HG02763 (cell line): ENCODE data around the gene XBP1.
"Not testable (repeated sequence)": the region's sequence is repeated elsewhere in the genome, so short reads cannot be mapped to it uniquely, and the experiment has no call there.

Experiments
- ATAC-seq: cut with Tn5 transposase; IDR thresholded peaks from one replicate; pipeline ENCODE4 v1.9.1; 2021; ENCODE audit warnings: mild to moderate bottlenecking, moderate library complexity; ENCODE audit not compliant: unreplicated experiment

XBP1 gene

GRCh38 chr22:28793976-28794584 lies 6.3 kb downstream of the XBP1 start:
- no peak for ATAC-seq

- peak; percentile 34 for ATAC-seq
These were observed 7.6 kb downstream of the XBP1 start for GRCh38 chr22:28792491-28793383.

GRCh38 chr22:28791841-28792490 lies 8.4 kb downstream of the XBP1 start:
- ATAC-seq = peak; percentile 53

GRCh38 chr22:28791124-28791523 lies 9.2 kb downstream of the XBP1 start:
- no peak for ATAC-seq

- no peak for ATAC-seq
These were observed 11.8 kb downstream of the XBP1 start for GRCh38 chr22:28788601-28789000.

- no peak for ATAC-seq
These were observed 16.3 kb downstream of the XBP1 start for GRCh38 chr22:28783786-28784671.

- ATAC-seq = no peak
These were observed 20.1 kb downstream of the XBP1 start for GRCh38 chr22:28780296-28780695.

- no peak for ATAC-seq
These were observed 20.5 kb downstream of the XBP1 start for GRCh38 chr22:28779833-28780232.

GRCh38 chr22:28774378-28774777 lies 26.0 kb downstream of the XBP1 start:
- no peak for ATAC-seq

- peak; percentile 21 for ATAC-seq
These were observed 26.9 kb downstream of the XBP1 start for GRCh38 chr22:28773461-28773867.

- peak; percentile 85 for ATAC-seq
These were observed 27.5 kb downstream of the XBP1 start, which contains the start of gene CCDC117 for GRCh38 chr22:28772633-28773460. Gene CCDC117 (plus strand): TSS chr22:28772695. CDS start chr22:28772850, 155 bp downstream.

- ATAC-seq = no peak
These were observed 29.1 kb downstream of the XBP1 start for GRCh38 chr22:28771195-28771791.

- no peak for ATAC-seq
These were observed 30.8 kb downstream of the XBP1 start for GRCh38 chr22:28769394-28770085.

- ATAC-seq = no peak
These were observed 31.5 kb downstream of the XBP1 start for GRCh38 chr22:28768701-28769393.

GRCh38 chr22:28766628-28767027 lies 33.7 kb downstream of the XBP1 start:
- no peak for ATAC-seq

GRCh38 chr22:28762000-28762399 lies 38.4 kb downstream of the XBP1 start:
- ATAC-seq = not testable (repeated sequence)

GRCh38 chr22:28761449-28761755 lies 39.0 kb downstream of the XBP1 start:
- ATAC-seq = no peak

- no peak for ATAC-seq
These were observed 40.4 kb downstream of the XBP1 start for GRCh38 chr22:28759861-28760560.
